K562 (cell line): ENCODE measurements around the gene CASP2. TPM values are rescaled to one million over a fixed set of nuclear protein-coding genes. Genes with fewer than 3 reads are reported as not detected.

Experiments
- ATAC-seq: fragments of 200-7000 bp; cut with Tn5 transposase; 3 replicates; pipeline ENCODE4 v1.9.1; 2020; ENCODE audit warnings: moderate library complexity
- Bru-seq: library from RNA; stranded (reverse); fragments of 400-500 nt; gene quantifications from one replicate; lab custom pipeline; 2021; lab: Mats Ljungman, UMichigan
- BruChase-seq, 2 experiments: library from RNA; stranded (reverse); fragments of 400-500 nt; gene quantifications; one replicate each; lab custom pipeline; 2021; lab: Mats Ljungman, UMichigan
- BruUV-seq: library from RNA; stranded (reverse); fragments of 400-500 nt; replicated peaks from 2 replicates; lab custom pipeline; 2021; lab: Mats Ljungman, UMichigan
- CTCF ChIA-PET: fragments of 300-600 bp; formaldehyde crosslinking; extraction: SDS; loops from one replicate; lab custom pipeline; 2021; ENCODE audit warnings: low intra/inter-chr PET ratio; lab: Yijun Ruan, JAX
- POLR2A ChIA-PET: fragments of 300-600, 350-650 bp; sonication (Branson Sonifier 250); formaldehyde crosslinking; extraction: SDS; loops from one replicate; lab custom pipeline; 2021; ENCODE audit warnings: antibody characterized with exemption, inconsistent platforms; lab: Yijun Ruan, JAX
- DNase-seq, 4 experiments: peaks; one replicate each; pipeline versions ENCODE4 v3.0.0 to v3.0.0-alpha.2; 2011 to 2018; ENCODE audit warnings: low spot score in 3 of 4, mixed read lengths in 3 of 4; ENCODE audit errors: extremely low read depth in 1 of 4
- FAIRE-seq: peaks from 2 replicates; lab custom pipeline; 2011; peaks lifted over from hg19 to GRCh38; lab: Jason Lieb, UNC
- H2AFZ ChIP-seq: 2 replicates; pipeline ENCODE4 v1.6.0; 2011; ENCODE audit warnings: low read depth, low read length, control low read depth, inconsistent platforms
- H3K27ac ChIP-seq: fragments of 200-600 bp; 3 replicates; pipeline ENCODE4 v1.8.0; 2011; ENCODE audit warnings: low read depth, mild to moderate bottlenecking, control low read depth, inconsistent platforms, low read length, moderate library complexity, mixed read lengths; ENCODE audit errors: extremely low read depth
- H3K27me3 ChIP-seq, 2 experiments: fragments of 300-600 bp in 1 of 2; 2 replicates in 1 of 2; 3 replicates in 1 of 2; pipeline versions ENCODE4 v1.6.0 to v1.8.0; 2011; ENCODE audit warnings: inconsistent platforms in 2 of 2, low read length in 2 of 2, mild to moderate bottlenecking in 1 of 2, mixed read lengths in 1 of 2, moderate library complexity in 1 of 2; ENCODE audit not compliant: control insufficient read depth in 2 of 2, insufficient read depth in 2 of 2
- H3K36me3 ChIP-seq: fragments of 300-600 bp; 3 replicates; pipeline ENCODE4 v1.8.0; 2011; ENCODE audit warnings: mild to moderate bottlenecking, low read length, inconsistent platforms; ENCODE audit not compliant: control insufficient read depth, insufficient read depth
- H3K4me1 ChIP-seq, 2 experiments: fragments of 200-600 bp in 1 of 2; replicated peaks in 1 of 2; 2 replicates in 1 of 2; 3 replicates in 1 of 2; pipeline versions ENCODE4 v1.5.1 to v1.8.0; 2011; ENCODE audit warnings: inconsistent platforms in 2 of 2, low read length in 2 of 2, mild to moderate bottlenecking in 1 of 2, mixed read lengths in 1 of 2, moderate library complexity in 1 of 2; ENCODE audit not compliant: control insufficient read depth in 2 of 2, insufficient read depth in 2 of 2
- H3K4me2 ChIP-seq: 2 replicates; pipeline ENCODE4 v1.6.1; 2011; ENCODE audit warnings: low read length, control low read depth, inconsistent platforms, mixed read lengths; ENCODE audit not compliant: insufficient read depth
- H3K4me3 ChIP-seq: fragments of 200-600 bp; sonication (generic), shearing (Covaris generic); 2 replicates; pipeline ENCODE4 v1.5.1; 2016; ENCODE audit warnings: control low read depth, inconsistent platforms
- H3K79me2 ChIP-seq: fragments of 200-600 bp; 3 replicates; pipeline ENCODE4 v1.8.0; 2011; ENCODE audit warnings: low read length, inconsistent platforms; ENCODE audit not compliant: control insufficient read depth, insufficient read depth
- H3K9ac ChIP-seq, 2 experiments: 2 replicates each; pipeline versions ENCODE4 v1.6.0 to v1.6.1; 2011; ENCODE audit warnings: low read depth in 2 of 2, low read length in 2 of 2, control low read depth in 1 of 2, inconsistent platforms in 1 of 2, mild to moderate bottlenecking in 1 of 2, mixed read lengths in 1 of 2; ENCODE audit not compliant: insufficient read depth in 1 of 2
- H3K9me1 ChIP-seq: one replicate; pipeline ENCODE4 v1.6.0; 2011; ENCODE audit warnings: inconsistent platforms, mild to moderate bottlenecking, low read length, moderate library complexity; ENCODE audit not compliant: control insufficient read depth, insufficient read depth
- H3K9me3 ChIP-seq: replicated peaks from 2 replicates; pipeline ENCODE4 v1.5.1; 2011; ENCODE audit warnings: low read depth, low read length, inconsistent platforms; ENCODE audit not compliant: control insufficient read depth, insufficient read depth
- H4K20me1 ChIP-seq: replicated peaks from 2 replicates; pipeline ENCODE4 v1.6.1; 2011; ENCODE audit warnings: low read length, inconsistent platforms, mixed read lengths; ENCODE audit not compliant: control insufficient read depth, insufficient read depth
- WGBS: fragments of 100-300 bp; shearing (Covaris generic); methylation state at CpG from one replicate; pipeline ENCODE4 v1.1.6; 2016; ENCODE audit warnings: low coverage, mixed read lengths; ENCODE audit not compliant: insufficient coverage; ENCODE audit errors: missing lambda C conversion rate; 5-methylcytosine and 5-hydroxymethylcytosine counted together
- in situ Hi-C: fragments of 300-500 bp; cut with MboI; formaldehyde crosslinking; loops from 4 replicates; pipeline ENCODE4 v1.15.0; 2018; ENCODE audit warnings: inconsistent platforms, mixed read lengths
- intact Hi-C: fragments of 100-400 bp; cut with micrococcal nuclease; formaldehyde crosslinking; loops from 2 replicates; pipeline ENCODE4 v1.14.2; 2022
- long read RNA-seq, 3 experiments: library from polyadenylated mRNA in 2 of 3; library from RNA in 1 of 3; unstranded in 2 of 3; stranded (forward) in 1 of 3; transcript quantifications; one replicate each; pipeline ENCODE4 v2.0.0, GENCODE V29; 2019 to 2022
- polyA minus RNA-seq, 3 experiments: library from RNA; depleted of rRNA, polyadenylated mRNA; stranded (reverse); fragments of >200 nt; gene quantifications; 2 replicates each; pipeline ENCODE4 v1.2.3, GENCODE V29; 2011
- polyA plus RNA-seq, 8 experiments: library from polyadenylated mRNA; depleted of rRNA in 4 of 8; stranded (reverse) in 5 of 8; unstranded in 3 of 8; fragments of >200 nt; fragmentation: Nextera tagmentation in 2 of 8; fragmentation: Illumina TruSeq in 1 of 8; extraction: Ambion mirVana in 2 of 8; extraction: Trizol in 1 of 8; gene quantifications; 2 replicates each; pipeline versions ENCODE4 v1.2.1 to v1.2.3, GENCODE V29; 2011 to 2014; ENCODE audit warnings: inconsistent platforms in 1 of 8, missing spikeins in 1 of 8
- total RNA-seq, 7 experiments: library from RNA; depleted of rRNA in 6 of 7; stranded (reverse); fragments of >200 nt in 6 of 7; fragmentation: Illumina TruSeq in 2 of 7; extraction: Trizol in 2 of 7; gene quantifications; 2 replicates each; pipeline versions ENCODE4 v1.2.1 to v1.2.3, GENCODE V29; 2011 to 2021; ENCODE audit warnings: low replicate concordance in 1 of 7
- TF ChIP-seq, protein P1 (sequence below): fragments of 450-650 bp; IDR thresholded peaks from 2 replicates; pipeline ENCODE4 v1.7.0; 2016; ENCODE audit warnings: borderline replicate concordance
- TF ChIP-seq, protein P2 (sequence below): fragments of 450-650 bp; IDR thresholded peaks from 2 replicates; pipeline ENCODE4 v1.6.1; 2014; ENCODE audit warnings: low read depth, mild to moderate bottlenecking, moderate library complexity, borderline replicate concordance

Gene CASP2
- total RNA-seq (2011; cell fraction: chromatin; rRNA removed; ENCODE audit: low replicate concordance), result 125 and 133 TPM in 2 replicates
- total RNA-seq (2011; cell fraction: nucleolus; rRNA removed), result 50.5 and 53.8 TPM in 2 replicates
- total RNA-seq (2011; cell fraction: nucleoplasm; rRNA removed), result 91.9 and 132 TPM in 2 replicates
- total RNA-seq (2014; rRNA removed) (21.7 and 29.5 TPM in 2 replicates), total RNA-seq (2014; rRNA removed; fragmentation: Illumina TruSeq; extraction: Trizol) (22.7 and 23.0 TPM in 2 replicates), total RNA-seq (2015; rRNA removed; fragmentation: Illumina TruSeq; extraction: Trizol) (24.1 and 25.8 TPM in 2 replicates), total RNA-seq (2021) (64.8 and 64.9 TPM in 2 replicates), polyA plus RNA-seq (2011; rRNA removed) (29.9 and 43.5 TPM in 2 replicates), polyA plus RNA-seq (2014; fragmentation: Illumina TruSeq; extraction: Trizol) (36.7 and 44.5 TPM in 2 replicates), polyA plus RNA-seq (2014; fragmentation: Nextera tagmentation; extraction: Ambion mirVana) (10 to 100 TPM; 20.6 to 22.3 TPM), polyA plus RNA-seq (2014; rRNA removed) (18.8 and 22.2 TPM in 2 replicates), polyA minus RNA-seq (2011; rRNA and poly(A)+ RNA removed) (99.3 and 105 TPM in 2 replicates), Bru-seq, nascent RNA (percentile 96 among the genes with signal in this experiment), BruChase-seq, experiment 1, labeled RNA remaining after a 2-hour chase (percentile 98 among the genes with signal in this experiment), BruChase-seq, experiment 2, labeled RNA remaining after a 6-hour chase (percentile 98 among the genes with signal in this experiment)
- 26.0 and 41.6 TPM in 2 replicates for polyA plus RNA-seq (2011; cell fraction: cytosol; rRNA removed)
- polyA plus RNA-seq (2011; cell fraction: nucleus; rRNA removed), result 72.1 and 80.4 TPM in 2 replicates
- polyA plus RNA-seq (2012), result 20.6 and 22.6 TPM in 2 replicates
- polyA minus RNA-seq (2011; cell fraction: cytosol; rRNA and poly(A)+ RNA removed), result 63.1 and 80.5 TPM in 2 replicates
- 38.5 and 59.5 TPM in 2 replicates for polyA minus RNA-seq (2011; cell fraction: nucleus; rRNA and poly(A)+ RNA removed)
- long read RNA-seq, experiment 1, full-length matches to known transcripts, result 13 of 50 reads
- long read RNA-seq, experiment 1, partial matches to known transcripts, result 32 of 50 reads
- long read RNA-seq, experiment 1, other reads (novel, unspliced or antisense), result 5 of 50 reads
- long read RNA-seq, experiment 2, full-length matches to known transcripts, result 2 of 20 reads
- long read RNA-seq, experiment 2, partial matches to known transcripts, result 1 of 20 reads
- long read RNA-seq, experiment 2, other reads (novel, unspliced or antisense), result 17 of 20 reads
- long read RNA-seq, experiment 3, full-length matches to known transcripts, result 3 of 16 reads
- long read RNA-seq, experiment 3, partial matches to known transcripts, result 0 of 16 reads
- long read RNA-seq, experiment 3, other reads (novel, unspliced or antisense), result 13 of 16 reads

DNA sequence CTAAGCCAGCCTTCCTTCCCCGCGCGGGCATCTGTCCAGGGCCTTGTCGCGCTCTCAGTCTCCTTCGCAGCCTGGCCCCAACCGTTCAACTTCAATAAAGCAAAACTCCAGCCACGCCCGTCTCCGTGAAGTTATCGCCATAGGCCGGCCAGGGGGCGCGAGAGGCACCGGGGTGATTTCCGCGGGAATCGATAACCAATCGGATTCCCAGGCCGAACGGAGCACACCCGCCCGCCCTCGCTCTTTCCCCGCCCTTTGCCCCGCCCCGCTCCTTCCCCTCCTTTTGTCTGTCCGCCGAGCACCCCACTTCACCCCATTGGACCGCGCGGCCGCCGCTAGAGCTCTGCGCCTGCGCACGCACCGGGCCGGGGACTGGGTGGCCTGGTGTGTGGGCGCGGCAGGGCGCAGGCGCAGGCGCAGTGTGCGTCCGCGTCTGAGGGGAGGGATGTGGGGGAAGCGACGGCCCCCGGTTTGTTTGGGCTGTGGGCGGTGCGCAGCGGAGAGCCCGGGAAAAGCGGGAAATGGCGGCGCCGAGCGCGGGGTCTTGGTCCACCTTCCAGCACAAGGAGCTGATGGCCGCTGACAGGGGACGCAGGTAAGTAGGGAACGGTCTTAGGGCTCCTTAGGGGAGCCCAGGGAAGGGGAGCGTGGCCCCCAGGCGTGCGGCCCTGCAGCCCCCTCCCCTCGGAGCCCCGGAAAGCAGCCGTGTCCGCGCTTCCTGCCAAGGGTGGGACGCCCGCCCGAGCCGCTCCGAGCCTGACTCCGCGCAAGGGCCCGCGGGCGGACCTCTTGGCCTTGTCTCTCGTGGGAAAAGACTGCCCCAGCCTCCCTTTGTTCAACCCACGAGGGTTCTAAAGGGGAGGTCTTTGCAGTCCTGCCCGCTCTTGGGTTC is at the start of gene CASP2:
Gene CASP2 (plus strand): TSS at position 417 of the 892 bp plus-strand sequence. CDS start 105 bp downstream, at position 522.
- H2AFZ ChIP-seq, result peak within 1 kb of the TSS; percentile 98
- intact Hi-C loops, result no loop called here
- DNase-seq, result peak; percentile 100
- H3K27me3 ChIP-seq, result no peaks in the 10 kb centered on the region
- H3K4me1 ChIP-seq, result peaks cover 24 to 28% of the 10 kb centered on the region in 2 experiments; a peak in 4 of 5 replicates
- peak; percentile 88 for FAIRE-seq
- peaks cover 4% of the 10 kb centered on the region for H3K9me1 ChIP-seq
- H3K36me3 ChIP-seq, result peaks cover 37% of the 10 kb centered on the region
- BruUV-seq, result no TSS peak
- peak; percentile 94 for ATAC-seq
- in situ Hi-C loops, result no loop called here
- POLR2A ChIA-PET, result interaction anchor here (0.6 to 1.7 kb wide), 9 partner anchors 8 to 68 kb away, joined by 3 to 8 read pairs (median 4); partner anchors contain the start of gene GSTK1
- peak within 1 kb of the TSS; percentile 85 for H3K4me2 ChIP-seq
- H3K9me3 ChIP-seq, result peaks cover 7% of the 10 kb centered on the region
- H4K20me1 ChIP-seq, result no peaks in the 10 kb centered on the region; the same call in 1 of the 2 replicates
- peak within 1 kb of the TSS; percentile 87 for H3K4me3 ChIP-seq
- peak within 1 kb of the TSS; percentile 96 for H3K27ac ChIP-seq
- CTCF ChIA-PET, result no interaction called here
- WGBS, result 3% methylated on average over 75 of the region's 84 CpGs
- H3K9ac ChIP-seq, result peak within 1 kb of the TSS; percentile 91 to 96
- peaks cover 39% of the 10 kb centered on the region for H3K79me2 ChIP-seq
- TF ChIP-seq, protein P1, sequence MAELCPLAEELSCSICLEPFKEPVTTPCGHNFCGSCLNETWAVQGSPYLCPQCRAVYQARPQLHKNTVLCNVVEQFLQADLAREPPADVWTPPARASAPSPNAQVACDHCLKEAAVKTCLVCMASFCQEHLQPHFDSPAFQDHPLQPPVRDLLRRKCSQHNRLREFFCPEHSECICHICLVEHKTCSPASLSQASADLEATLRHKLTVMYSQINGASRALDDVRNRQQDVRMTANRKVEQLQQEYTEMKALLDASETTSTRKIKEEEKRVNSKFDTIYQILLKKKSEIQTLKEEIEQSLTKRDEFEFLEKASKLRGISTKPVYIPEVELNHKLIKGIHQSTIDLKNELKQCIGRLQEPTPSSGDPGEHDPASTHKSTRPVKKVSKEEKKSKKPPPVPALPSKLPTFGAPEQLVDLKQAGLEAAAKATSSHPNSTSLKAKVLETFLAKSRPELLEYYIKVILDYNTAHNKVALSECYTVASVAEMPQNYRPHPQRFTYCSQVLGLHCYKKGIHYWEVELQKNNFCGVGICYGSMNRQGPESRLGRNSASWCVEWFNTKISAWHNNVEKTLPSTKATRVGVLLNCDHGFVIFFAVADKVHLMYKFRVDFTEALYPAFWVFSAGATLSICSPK, result no peak
- TF ChIP-seq, protein P2, sequence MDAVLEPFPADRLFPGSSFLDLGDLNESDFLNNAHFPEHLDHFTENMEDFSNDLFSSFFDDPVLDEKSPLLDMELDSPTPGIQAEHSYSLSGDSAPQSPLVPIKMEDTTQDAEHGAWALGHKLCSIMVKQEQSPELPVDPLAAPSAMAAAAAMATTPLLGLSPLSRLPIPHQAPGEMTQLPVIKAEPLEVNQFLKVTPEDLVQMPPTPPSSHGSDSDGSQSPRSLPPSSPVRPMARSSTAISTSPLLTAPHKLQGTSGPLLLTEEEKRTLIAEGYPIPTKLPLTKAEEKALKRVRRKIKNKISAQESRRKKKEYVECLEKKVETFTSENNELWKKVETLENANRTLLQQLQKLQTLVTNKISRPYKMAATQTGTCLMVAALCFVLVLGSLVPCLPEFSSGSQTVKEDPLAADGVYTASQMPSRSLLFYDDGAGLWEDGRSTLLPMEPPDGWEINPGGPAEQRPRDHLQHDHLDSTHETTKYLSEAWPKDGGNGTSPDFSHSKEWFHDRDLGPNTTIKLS, result peak; percentile 35; the same call in 1 of the 2 replicates
